BJ (cell line): Measurements from ENCODE around the gene FGF14. TPM values are rescaled to one million over a fixed set of nuclear protein-coding genes. Genes with fewer than 3 reads are reported as not detected.

Source experiments
- CTCF ChIA-PET: fragments of 350-600 bp; formaldehyde crosslinking; extraction: SDS; loops from one replicate; lab custom pipeline; 2021; ENCODE audit warnings: antibody characterized with exemption, inconsistent platforms; lab: Yijun Ruan, JAX
- POLR2A ChIA-PET: fragments of 300-600 bp; sonication (Branson Sonifier 250); formaldehyde crosslinking; extraction: SDS; loops from one replicate; lab custom pipeline; 2021; ENCODE audit warnings: antibody characterized with exemption; lab: Charles Lee
- DNase-seq: peaks from one replicate; pipeline ENCODE4 v3.0.0-alpha.2; 2011; ENCODE audit warnings: low read depth
- H3K27me3 ChIP-seq: 2 replicates; pipeline ENCODE4 v1.6.0; 2011; ENCODE audit warnings: low read length; ENCODE audit not compliant: control insufficient read depth, insufficient read depth
- H3K36me3 ChIP-seq: 2 replicates; pipeline ENCODE4 v1.5.1; 2011; ENCODE audit warnings: low read length; ENCODE audit not compliant: control insufficient read depth, insufficient read depth
- H3K4me3 ChIP-seq: 2 replicates; pipeline ENCODE4 v1.5.1; 2011; ENCODE audit warnings: low read depth, mild to moderate bottlenecking, control low read depth, low read length
- CTCF ChIP-seq: IDR thresholded peaks from 2 replicates; pipeline ENCODE4 v1.5.1; 2011; ENCODE audit warnings: low read depth, mild to moderate bottlenecking, control low read depth, inconsistent platforms, low read length, moderate library complexity; ENCODE audit not compliant: insufficient read depth
- polyA plus RNA-seq: library from polyadenylated mRNA; depleted of rRNA; stranded (reverse); fragments of >200 nt; gene quantifications from 2 replicates; pipeline ENCODE4 v1.2.3, GENCODE V29; 2011

FGF14 gene
- polyA plus RNA-seq, 1 experiment: 0.01 TPM

DNA sequence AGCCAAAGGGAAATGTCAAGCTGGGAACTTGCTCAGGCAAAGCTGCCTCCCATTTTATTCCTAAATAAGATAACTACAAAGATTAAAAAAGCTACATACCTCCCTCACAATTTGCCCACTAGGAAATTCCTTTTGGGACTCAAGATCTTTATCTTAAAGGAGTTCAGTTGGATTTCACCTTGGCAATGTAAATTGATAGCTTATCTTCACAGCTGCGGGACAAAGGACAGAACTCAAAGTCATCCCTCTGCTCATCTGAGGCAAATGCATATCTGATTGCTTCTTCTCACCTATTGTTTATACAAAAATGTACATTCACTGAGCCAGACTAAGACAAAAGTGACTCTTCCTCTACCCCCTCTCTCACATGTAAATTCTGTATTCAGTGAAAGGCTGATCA is 47.8 kb downstream of the FGF14 start:
- DNase-seq: no peak
- POLR2A ChIA-PET: no interaction called here
- Histone ChIP-seq H3K4me3 (no peak overlapping the region), H3K36me3 (no peaks in the 10 kb centered on the region), H3K27me3 (no peaks in the 10 kb centered on the region)
- TF ChIP-seq CTCF: no peak
- CTCF ChIA-PET: no interaction called here

DNA sequence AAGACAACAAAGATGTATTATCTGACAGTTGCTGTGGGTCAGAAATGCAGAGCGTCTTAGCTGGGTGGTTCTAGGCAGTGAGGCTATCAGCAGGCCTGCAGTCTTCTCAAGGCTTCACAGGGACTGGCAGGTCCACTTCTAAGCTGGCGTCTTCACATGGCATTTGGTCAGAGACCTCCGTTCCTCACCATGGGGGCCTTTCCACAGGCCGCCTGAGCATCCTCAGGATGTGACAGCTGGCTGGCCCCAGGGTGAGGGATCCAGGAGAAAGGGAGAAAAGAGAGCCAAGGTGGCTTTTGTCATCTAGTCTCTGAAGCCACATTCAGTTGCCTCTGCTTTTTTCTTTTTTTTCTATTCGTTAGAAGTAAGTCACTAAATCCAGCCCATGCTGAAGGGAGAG is 50.3 kb downstream of the FGF14 start:
- no peak for DNase-seq
- H3K4me3 ChIP-seq: no peak overlapping the region
- ChIA-PET POLR2A (no interaction called here), CTCF (interaction anchor here (1.0 kb wide), 1 partner anchor 12 kb away, joined by 3 read pairs; no protein-coding TSS in a partner anchor)
- no peak for TF ChIP-seq CTCF
- no peaks in the 10 kb centered on the region for H3K36me3 ChIP-seq
- no peaks in the 10 kb centered on the region for H3K27me3 ChIP-seq

GRCh38 chr13:102347490-102347889 is 54.4 kb downstream of the FGF14 start:
- no peak for TF ChIP-seq CTCF
- CTCF ChIA-PET: interaction anchor here (0.5 to 0.7 kb wide), 2 partner anchors 28 to 1944 kb away, joined by 3 read pairs; no protein-coding TSS in a partner anchor
- Histone ChIP-seq H3K36me3 (no peaks in the 10 kb centered on the region), H3K4me3 (no peak overlapping the region), H3K27me3 (no peaks in the 10 kb centered on the region)
- POLR2A ChIA-PET: interaction anchor here (0.7 kb wide), 1 partner anchor 156 kb away, joined by 13 read pairs; no protein-coding TSS in a partner anchor
- DNase-seq: no peak

GRCh38 chr13:102346769-102347168 is 55.1 kb downstream of the FGF14 start:
- DNase-seq: no peak
- Histone ChIP-seq H3K36me3 (no peaks in the 10 kb centered on the region), H3K4me3 (no peak overlapping the region), H3K27me3 (no peaks in the 10 kb centered on the region)
- CTCF ChIA-PET: interaction anchor here (0.5 kb wide), 1 partner anchor 29 kb away, joined by 3 read pairs; no protein-coding TSS in a partner anchor
- TF ChIP-seq CTCF: no peak
- POLR2A ChIA-PET: no interaction called here

- ChIA-PET CTCF (no interaction called here), POLR2A (no interaction called here)
- no peak for DNase-seq
- H3K36me3 ChIP-seq: no peaks in the 10 kb centered on the region
- no peak for TF ChIP-seq CTCF
- no peaks in the 10 kb centered on the region for H3K27me3 ChIP-seq
- H3K4me3 ChIP-seq: no peak overlapping the region
Measured at GRCh38 chr13:102344410-102344809, 57.4 kb downstream of the FGF14 start.
